ENCODE measurements around the gene RIGI. TPM values are rescaled to one million over a fixed set of nuclear protein-coding genes. Genes with fewer than 3 reads are reported as not detected.

The RIGI gene
- total RNA-seq, 2 experiments from 2014 or later, result 1.5 TPM

DNA sequence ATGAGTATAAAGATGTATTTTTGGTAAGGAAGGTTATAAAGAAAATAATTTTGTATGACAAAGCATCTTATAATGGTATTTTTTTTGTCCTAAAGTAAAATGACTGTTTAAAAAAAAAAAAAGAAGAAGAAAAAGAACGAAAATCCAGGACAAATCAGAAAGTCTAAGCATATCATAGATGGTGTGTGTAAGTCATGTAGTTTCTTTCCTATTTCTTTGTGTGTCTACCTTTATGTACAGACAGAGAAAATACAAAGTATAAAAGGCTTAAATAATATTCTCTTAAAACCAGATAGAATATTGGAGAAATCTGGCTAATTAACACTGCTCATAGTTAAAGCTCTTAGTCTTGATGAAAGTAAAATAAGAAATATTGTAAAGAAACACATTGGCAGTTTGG, 7.7 kb downstream of the RIGI start:
- intact Hi-C loops (cut with micrococcal nuclease; ENCODE audit: unreplicated experiment), result no loop called here
- no TSS peak for BruUV-seq (replicated peaks)
- ChIA-PET POLR2A (no interaction called here), CTCF (ENCODE audit: unreplicated experiment) (no interaction called here)
- Histone ChIP-seq H3K4me2 (ENCODE audit: low read length) (no peak overlapping the region), H4K20me1 (ENCODE audit: insufficient read depth, low read length) (no peaks in the 10 kb centered on the region), H3K79me2 (ENCODE audit: insufficient read depth, low read depth, low read length) (no peaks in the 10 kb centered on the region), H3K9me3 (ENCODE audit: low read length) (peaks cover 32% of the 10 kb centered on the region; the same call in 1 of the 2 replicates), H3K36me3 (ENCODE audit: insufficient read depth, low read length) (no peaks in the 10 kb centered on the region), H3K9me2 (ENCODE audit: insufficient read depth, low read length) (no peaks in the 10 kb centered on the region), H3K27ac (ENCODE audit: low read depth, low read length, poor library complexity, severe bottlenecking) (no peak overlapping the region), H3K4me3 (ENCODE audit: low read depth, low read length, poor library complexity, severe bottlenecking) (no peak overlapping the region), H2AFZ (ENCODE audit: low read length) (no peak overlapping the region), H3K4me1 (ENCODE audit: insufficient read depth, low read length, poor library complexity, severe bottlenecking) (no peaks in the 10 kb centered on the region)
- TF ChIP-seq, protein P1, sequence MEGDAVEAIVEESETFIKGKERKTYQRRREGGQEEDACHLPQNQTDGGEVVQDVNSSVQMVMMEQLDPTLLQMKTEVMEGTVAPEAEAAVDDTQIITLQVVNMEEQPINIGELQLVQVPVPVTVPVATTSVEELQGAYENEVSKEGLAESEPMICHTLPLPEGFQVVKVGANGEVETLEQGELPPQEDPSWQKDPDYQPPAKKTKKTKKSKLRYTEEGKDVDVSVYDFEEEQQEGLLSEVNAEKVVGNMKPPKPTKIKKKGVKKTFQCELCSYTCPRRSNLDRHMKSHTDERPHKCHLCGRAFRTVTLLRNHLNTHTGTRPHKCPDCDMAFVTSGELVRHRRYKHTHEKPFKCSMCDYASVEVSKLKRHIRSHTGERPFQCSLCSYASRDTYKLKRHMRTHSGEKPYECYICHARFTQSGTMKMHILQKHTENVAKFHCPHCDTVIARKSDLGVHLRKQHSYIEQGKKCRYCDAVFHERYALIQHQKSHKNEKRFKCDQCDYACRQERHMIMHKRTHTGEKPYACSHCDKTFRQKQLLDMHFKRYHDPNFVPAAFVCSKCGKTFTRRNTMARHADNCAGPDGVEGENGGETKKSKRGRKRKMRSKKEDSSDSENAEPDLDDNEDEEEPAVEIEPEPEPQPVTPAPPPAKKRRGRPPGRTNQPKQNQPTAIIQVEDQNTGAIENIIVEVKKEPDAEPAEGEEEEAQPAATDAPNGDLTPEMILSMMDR (conservative IDR thresholded peaks at IDR 0.05; ENCODE audit: low read length), result no peak
- TF ChIP-seq EZH2phosphoT487 (IDR thresholded peaks at IDR 0.05; ENCODE audit: borderline replicate concordance, low read depth, low read length), result no peak
- DNase-seq (ENCODE audit: low spot score), result no peak

DNA sequence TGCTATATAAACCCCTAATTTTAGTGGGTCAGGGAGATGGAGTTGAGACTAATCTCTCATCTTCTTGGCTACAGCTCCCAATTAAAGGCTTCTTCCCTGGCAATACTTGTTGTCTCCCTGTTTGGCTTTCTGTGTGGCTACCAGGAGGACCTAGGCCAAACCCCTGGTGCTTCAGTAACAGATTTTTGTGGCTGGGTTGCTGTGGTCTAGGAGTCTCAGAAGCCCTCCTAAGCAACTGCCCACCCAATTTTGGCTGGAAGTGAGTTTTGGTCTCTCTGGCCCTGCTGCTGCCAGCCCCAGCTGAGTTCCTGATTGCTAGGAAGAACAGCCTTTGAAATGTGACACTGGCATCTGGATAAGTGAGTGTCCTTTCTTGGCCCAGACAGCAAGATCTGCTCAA, 9.8 kb downstream of the RIGI start:
- peaks cover 24% of the 10 kb centered on the region; the same call in 1 of the 2 replicates for H3K9me3 ChIP-seq (ENCODE audit: low read length)
- no peak overlapping the region for H3K27ac ChIP-seq (ENCODE audit: low read depth, low read length, poor library complexity, severe bottlenecking)
- DNase-seq (ENCODE audit: low spot score), result no peak
- no peak overlapping the region for H3K4me3 ChIP-seq (ENCODE audit: low read depth, low read length, poor library complexity, severe bottlenecking)
- no peaks in the 10 kb centered on the region for H3K79me2 ChIP-seq (ENCODE audit: insufficient read depth, low read depth, low read length)
- POLR2A ChIA-PET, result no interaction called here
- BruUV-seq (replicated peaks), result no TSS peak
- no peak overlapping the region for H2AFZ ChIP-seq (ENCODE audit: low read length)
- TF ChIP-seq, protein P1 (conservative IDR thresholded peaks at IDR 0.05; ENCODE audit: low read length), result no peak
- TF ChIP-seq EZH2phosphoT487 (IDR thresholded peaks at IDR 0.05; ENCODE audit: borderline replicate concordance, low read depth, low read length), result no peak
- H4K20me1 ChIP-seq (ENCODE audit: insufficient read depth, low read length), result no peaks in the 10 kb centered on the region
- H3K36me3 ChIP-seq (ENCODE audit: insufficient read depth, low read length), result no peaks in the 10 kb centered on the region
- H3K9me2 ChIP-seq (ENCODE audit: insufficient read depth, low read length), result no peaks in the 10 kb centered on the region
- CTCF ChIA-PET (ENCODE audit: unreplicated experiment), result no interaction called here
- no peak overlapping the region for H3K4me2 ChIP-seq (ENCODE audit: low read length)
- no peaks in the 10 kb centered on the region for H3K4me1 ChIP-seq (ENCODE audit: insufficient read depth, low read length, poor library complexity, severe bottlenecking)
- intact Hi-C loops (cut with micrococcal nuclease; ENCODE audit: unreplicated experiment), result loop anchor here (2.0 kb wide), 1 partner anchor 21 kb away; no protein-coding TSS in a partner anchor

- Histone ChIP-seq H3K27ac (ENCODE audit: low read depth, low read length, poor library complexity, severe bottlenecking) (no peak overlapping the region), H3K79me2 (ENCODE audit: insufficient read depth, low read depth, low read length) (no peaks in the 10 kb centered on the region), H3K4me2 (ENCODE audit: low read length) (no peak overlapping the region), H3K4me1 (ENCODE audit: insufficient read depth, low read length, poor library complexity, severe bottlenecking) (no peaks in the 10 kb centered on the region), H2AFZ (ENCODE audit: low read length) (no peak overlapping the region), H3K9me3 (ENCODE audit: low read length) (no peaks in the 10 kb centered on the region), H4K20me1 (ENCODE audit: insufficient read depth, low read length) (no peaks in the 10 kb centered on the region), H3K9me2 (ENCODE audit: insufficient read depth, low read length) (no peaks in the 10 kb centered on the region), H3K36me3 (ENCODE audit: insufficient read depth, low read length) (no peaks in the 10 kb centered on the region), H3K4me3 (ENCODE audit: low read depth, low read length, poor library complexity, severe bottlenecking) (no peak overlapping the region)
- intact Hi-C loops (cut with micrococcal nuclease; ENCODE audit: unreplicated experiment), result no loop called here
- no peak for DNase-seq (ENCODE audit: low spot score)
- POLR2A ChIA-PET, result interaction anchor here (1.1 kb wide), 1 partner anchor 21 kb away, joined by 3 read pairs; no protein-coding TSS in a partner anchor
- CTCF ChIA-PET (ENCODE audit: unreplicated experiment), result no interaction called here
- BruUV-seq (replicated peaks), result no TSS peak
- TF ChIP-seq EZH2phosphoT487 (IDR thresholded peaks at IDR 0.05; ENCODE audit: borderline replicate concordance, low read depth, low read length), result no peak
- TF ChIP-seq, protein P1 (conservative IDR thresholded peaks at IDR 0.05; ENCODE audit: low read length), result no peak
These were observed 17.3 kb downstream of the RIGI start for GRCh38 chr9:32508728-32509127.

Data from OCI-LY7 (cell line).